Measurements from ENCODE around the gene TFEB.
A peak's percentile ranks its signal among the peaks of the same experiment; 100 is the strongest.

Gene TFEB

GRCh38 chr6:41736800-41737555 lies 1.6 kb upstream of the TFEB start:
- no peak for DNase-seq

- DNase-seq, result no peak
Measured at GRCh38 chr6:41736186-41736733, 852 bp upstream of the TFEB start.

- DNase-seq, result peak; percentile 83
Measured at GRCh38 chr6:41734666-41735426, 562 bp downstream of the TFEB start.

GRCh38 chr6:41733707-41734665 lies 1.4 kb downstream of the TFEB start:
- DNase-seq, result peak; percentile 81

- no peak for DNase-seq
Measured at GRCh38 chr6:41733360-41733706, 2.1 kb downstream of the TFEB start.

- DNase-seq, result peak; percentile 56
Measured at GRCh38 chr6:41732591-41733359, 2.6 kb downstream of the TFEB start.

DNA sequence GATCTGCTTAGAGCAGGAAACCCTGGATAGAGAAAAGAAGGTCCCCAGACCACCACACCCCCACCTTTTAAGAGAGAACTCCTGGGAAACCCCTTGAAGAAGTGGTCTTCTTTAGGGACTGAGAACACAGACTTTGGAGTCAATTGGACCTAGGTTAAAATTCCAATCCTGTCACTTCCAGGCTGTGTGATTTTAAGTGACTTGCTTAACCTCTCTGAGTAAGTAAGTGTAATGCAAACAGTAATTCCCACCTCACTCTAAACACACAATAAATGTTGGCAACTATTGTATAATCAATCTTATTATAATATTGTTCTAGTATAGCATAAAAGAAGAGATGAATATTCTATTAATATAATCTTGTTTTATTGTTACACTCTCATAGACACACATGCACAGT lies 3.3 kb downstream of the TFEB start:
- no peak for DNase-seq

- no peak for DNase-seq
Measured at GRCh38 chr6:41731561-41732086, 3.8 kb downstream of the TFEB start.

- no peak for DNase-seq
Measured at GRCh38 chr6:41730531-41731436, 4.6 kb downstream of the TFEB start.

- DNase-seq, result no peak
Measured at GRCh38 chr6:41729624-41730023, 5.8 kb downstream of the TFEB start.

DNA sequence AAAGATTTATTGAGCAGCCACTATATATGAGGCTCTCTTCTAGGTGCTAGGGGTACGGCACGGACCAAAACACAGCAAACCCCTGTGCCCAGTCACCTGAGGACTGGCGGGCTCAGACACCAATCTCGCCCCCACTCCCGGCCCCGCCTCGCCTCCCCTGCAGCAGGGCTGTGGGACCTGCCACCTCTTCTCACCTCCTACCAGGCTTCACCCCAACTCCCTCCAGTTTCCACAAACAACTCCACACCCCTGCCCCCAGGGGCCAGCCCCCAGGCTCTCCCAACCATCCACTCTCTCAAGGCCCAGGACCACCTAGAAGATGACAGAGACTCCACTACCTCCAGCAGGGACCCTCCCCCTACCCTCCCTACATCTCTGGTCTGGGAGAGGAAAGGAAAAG lies 6.5 kb downstream of the TFEB start:
- no peak for DNase-seq

DNA sequence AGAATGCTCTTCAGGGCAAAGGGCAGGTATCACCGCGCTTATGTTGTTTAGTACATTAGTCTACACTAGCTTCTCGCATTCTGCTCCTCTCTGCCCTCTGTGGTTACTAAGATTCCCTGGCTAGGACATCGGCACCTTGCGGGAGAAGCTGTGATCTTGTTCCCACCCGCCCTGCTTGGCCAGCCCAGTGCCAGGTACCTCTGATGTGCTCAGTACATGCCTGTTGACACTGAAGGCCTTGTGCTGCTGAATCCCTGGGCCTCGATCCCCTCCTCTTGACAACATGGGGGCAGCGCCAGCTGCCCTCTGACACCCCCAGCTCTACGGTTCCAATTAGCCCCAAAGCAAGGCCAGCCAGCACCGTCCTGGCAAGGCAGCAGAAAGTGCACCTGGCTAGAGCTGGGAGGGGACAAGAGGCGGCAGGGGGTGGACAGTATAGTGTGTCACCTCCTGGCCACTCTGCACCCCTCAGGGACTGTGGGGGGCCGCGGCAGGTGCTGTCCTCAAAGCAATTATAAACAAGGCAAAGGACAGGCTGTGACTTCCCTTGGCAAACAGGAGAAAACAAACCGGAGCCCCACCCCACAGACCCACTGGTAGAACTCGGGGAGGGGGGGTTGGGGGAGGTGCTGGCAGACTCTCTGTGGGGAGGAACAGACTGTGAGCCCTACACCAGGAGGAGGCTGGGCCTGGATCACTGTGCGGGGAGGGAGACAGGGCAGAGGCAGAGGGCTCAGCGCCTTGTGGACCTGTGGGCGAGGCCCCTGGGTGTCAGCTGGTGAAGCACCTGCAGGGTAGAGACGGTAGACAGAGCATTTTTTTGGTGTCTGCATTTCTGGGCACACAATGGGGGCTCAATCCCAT lies 7.1 kb downstream of the TFEB start:
- DNase-seq, result no peak

- DNase-seq, result no peak
Measured at GRCh38 chr6:41727705-41728072, 7.7 kb downstream of the TFEB start.

DNA sequence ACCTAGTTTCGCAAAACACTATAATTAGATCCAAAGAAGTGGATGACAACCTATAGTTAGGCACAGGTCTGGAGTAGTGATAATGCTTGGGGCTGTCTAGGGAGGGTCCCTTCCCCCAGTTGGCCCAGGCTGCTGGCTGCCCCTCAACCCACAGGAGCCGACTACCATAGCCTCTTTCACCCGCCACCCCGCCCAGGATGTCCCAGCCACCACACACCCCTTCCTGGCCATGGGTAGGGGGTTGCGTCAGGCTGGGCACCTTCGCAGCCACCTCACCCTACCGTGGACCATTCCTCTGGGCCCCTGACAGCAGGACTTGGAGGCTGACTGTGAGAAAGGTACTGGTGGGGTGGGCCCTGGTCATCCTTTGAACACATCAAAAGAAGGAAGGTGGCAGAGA lies 8.5 kb downstream of the TFEB start:
- DNase-seq, result no peak

DNA sequence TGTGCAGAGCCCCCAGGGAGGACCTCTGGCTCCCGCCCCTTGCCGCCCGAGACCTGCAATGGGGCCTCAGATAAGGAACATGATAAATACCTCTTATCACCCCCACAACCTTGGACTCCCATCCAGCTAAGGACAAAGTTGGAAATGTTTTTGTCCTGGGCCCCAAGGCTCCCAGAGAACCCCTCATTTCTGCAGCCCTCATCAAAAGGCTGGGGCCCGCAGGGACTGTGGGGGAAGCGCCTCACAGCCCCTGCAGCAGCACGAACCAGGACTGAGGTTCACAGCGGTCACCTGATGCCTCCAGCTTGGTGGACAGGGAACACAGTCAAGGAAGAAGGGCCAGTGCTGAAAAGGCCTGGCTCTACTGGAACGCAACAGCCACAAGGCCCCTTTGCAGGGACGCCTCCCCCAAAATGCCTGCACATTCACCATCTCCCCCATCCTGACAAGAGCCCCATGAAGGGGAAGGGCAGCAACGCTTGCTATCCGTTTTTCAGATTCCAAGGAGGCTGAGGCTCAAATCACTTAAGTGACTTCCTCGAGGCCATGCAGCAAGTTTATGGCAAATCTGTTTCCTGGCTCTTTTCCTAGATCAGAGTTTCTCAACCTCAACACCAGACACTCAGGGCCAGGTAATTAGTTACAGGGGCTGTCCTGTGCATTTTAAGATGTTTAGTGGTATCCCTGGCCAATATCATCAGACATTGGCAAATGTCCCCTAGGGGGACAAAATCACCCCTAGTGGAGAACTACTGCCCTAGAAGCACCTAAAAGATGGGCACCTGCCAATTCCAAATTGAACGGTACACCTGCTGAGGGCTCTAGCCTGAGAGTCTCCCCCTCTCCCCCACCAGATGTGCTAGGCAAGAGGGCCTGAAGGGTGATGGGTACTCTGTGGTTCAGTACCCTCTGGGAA lies 10.6 kb downstream of the TFEB start:
- DNase-seq, result no peak

GRCh38 chr6:41724228-41724580 lies 11.2 kb downstream of the TFEB start:
- no peak for DNase-seq

DNA sequence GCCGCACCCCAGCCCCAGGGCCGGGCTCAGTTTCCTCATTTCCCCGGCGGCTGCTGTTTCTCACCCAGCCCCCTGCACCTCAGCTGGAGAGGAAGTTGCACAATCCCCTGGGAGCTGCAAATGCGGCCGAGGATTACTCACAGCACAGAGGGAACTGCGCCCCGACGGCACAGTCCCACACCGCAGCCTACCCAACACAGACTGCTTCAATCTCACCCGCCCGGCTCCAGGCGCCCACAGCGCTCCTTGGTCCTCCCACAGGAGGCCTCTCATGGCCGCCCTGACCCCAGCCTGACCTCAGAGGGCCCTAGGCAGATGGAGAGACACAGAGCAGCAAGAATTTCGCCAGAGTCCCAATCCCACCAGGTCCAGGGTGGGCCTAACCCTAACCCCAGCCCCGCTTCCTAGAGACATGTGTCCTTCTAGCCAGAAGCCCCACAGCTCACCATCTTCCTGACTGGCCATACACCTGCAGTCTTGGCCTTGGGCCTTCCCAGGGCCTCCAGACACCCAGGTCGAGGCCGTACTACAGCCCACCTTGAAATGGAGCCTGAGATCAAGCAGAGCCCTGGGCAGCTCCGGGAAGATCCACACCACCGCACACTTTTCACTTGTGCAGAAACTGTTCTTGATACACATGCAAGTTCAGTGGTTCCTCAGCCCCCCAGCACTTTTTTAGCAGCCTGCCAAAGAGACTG lies 11.7 kb downstream of the TFEB start:
- no peak for DNase-seq

GRCh38 chr6:41722969-41723529 lies 12.4 kb downstream of the TFEB start:
- no peak for DNase-seq

All from CD4-positive, alpha-beta T cell treated with Interleukin-6 for 4 hours (primary cell).